ENCODE results near the gene SLC2A9.
A peak's percentile ranks its signal among the peaks of the same experiment; 100 is the strongest.

SLC2A9 gene

DNA sequence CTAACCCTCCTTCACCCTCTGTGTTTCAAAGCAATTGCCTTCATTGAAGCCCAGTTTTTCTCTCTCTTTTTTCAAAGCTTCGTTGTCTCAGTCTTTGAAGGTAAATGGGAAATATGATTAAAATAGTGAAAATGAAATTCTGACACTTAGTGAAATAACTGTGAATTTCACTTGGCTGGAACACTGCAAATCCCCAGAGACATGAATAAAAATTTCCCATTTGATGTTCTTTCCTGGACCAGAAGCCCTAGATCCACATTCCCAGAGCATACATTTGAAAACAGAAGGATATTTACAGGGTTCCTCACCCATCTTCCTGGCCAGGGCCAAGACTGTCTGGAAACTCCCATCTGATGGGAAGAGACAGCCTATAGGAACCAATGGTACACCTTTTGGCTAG is 45.0 kb downstream of the SLC2A9 start:
- Histone ChIP-seq H3K27me3 (ENCODE audit: insufficient read depth, low read length) (no peaks in the 10 kb centered on the region), H2BK5ac (ENCODE audit: low read depth, low read length, poor library complexity) (no peak overlapping the region), H3K27ac (ENCODE audit: low read depth, low read length) (no peak overlapping the region), H2AFZ (ENCODE audit: insufficient read depth, low read length, poor library complexity) (no peak overlapping the region), H3K79me1 (ENCODE audit: low read length) (no peaks in the 10 kb centered on the region), H3K4ac (ENCODE audit: low read depth, low read length) (no peak overlapping the region), H2BK120ac (ENCODE audit: insufficient read depth, low read length, poor library complexity) (no peak overlapping the region), H2BK12ac (ENCODE audit: low read length) (no peak overlapping the region), H3K18ac (ENCODE audit: low read length) (no peak overlapping the region), H3K4me1 (ENCODE audit: control insufficient read depth in 1 of 2, insufficient read depth in 2 of 2, low read length in 2 of 2) (peaks cover 0 to 2% of the 10 kb centered on the region in 2 experiments), H3K79me2 (ENCODE audit: control insufficient read depth, insufficient read depth, low read length, poor library complexity) (no peaks in the 10 kb centered on the region), H3K4me3 (ENCODE audit: low read depth, low read length) (no peak overlapping the region), H3K23ac (ENCODE audit: low read length) (no peak overlapping the region), H3K9ac (ENCODE audit: low read length) (no peak overlapping the region), H4K8ac (ENCODE audit: low read depth, low read length) (no peak overlapping the region), H2AK5ac (ENCODE audit: low read length) (no peak overlapping the region), H4K91ac (ENCODE audit: low read depth, low read length) (no peak overlapping the region), H3K4me2 (ENCODE audit: low read length) (no peak overlapping the region), H3K9me3 (ENCODE audit: insufficient read depth, low read depth, low read length) (no peaks in the 10 kb centered on the region), H3K36me3 (ENCODE audit: control insufficient read depth in 1 of 2, insufficient read depth in 2 of 2, low read length in 2 of 2) (no peaks in the 10 kb centered on the region), H4K12ac (ENCODE audit: low read depth, low read length) (no peak overlapping the region), H3K14ac (ENCODE audit: low read length) (no peak overlapping the region)
- no peak for DNase-seq
- WGBS (ENCODE audit: extremely low coverage, insufficient coverage, insufficient read length): no CpG with 5 or more reads among the region's 1 CpG

DNA sequence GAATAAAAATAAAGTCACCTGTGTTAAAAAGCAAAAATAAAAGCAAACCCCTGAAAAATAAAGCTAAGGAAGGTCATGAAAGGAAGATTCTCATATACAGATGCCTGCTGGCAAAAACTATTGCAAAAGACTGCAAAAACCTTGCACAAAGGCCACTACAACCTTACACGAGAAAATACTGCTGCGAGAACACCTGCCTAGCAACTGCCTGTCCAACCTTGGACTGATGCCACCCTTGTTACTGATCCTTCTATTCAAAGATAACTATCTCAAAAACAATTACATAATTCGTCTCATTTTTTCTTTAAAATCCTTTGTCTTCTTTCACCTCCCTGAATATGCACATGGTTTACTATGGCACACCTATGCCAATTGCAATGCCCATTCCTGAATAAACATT is 49.6 kb downstream of the SLC2A9 start:
- Histone ChIP-seq H3K4me1 (ENCODE audit: control insufficient read depth in 1 of 2, insufficient read depth in 2 of 2, low read length in 2 of 2) (peaks cover 6 to 7% of the 10 kb centered on the region in 2 experiments), H2BK5ac (ENCODE audit: low read depth, low read length, poor library complexity) (no peak overlapping the region), H3K9me3 (ENCODE audit: insufficient read depth, low read depth, low read length) (peaks cover 4% of the 10 kb centered on the region), H3K27ac (ENCODE audit: low read depth, low read length) (peak overlapping the region; percentile 8), H3K27me3 (ENCODE audit: insufficient read depth, low read length) (no peaks in the 10 kb centered on the region), H3K36me3 (ENCODE audit: control insufficient read depth in 1 of 2, insufficient read depth in 2 of 2, low read length in 2 of 2) (no peaks in the 10 kb centered on the region), H3K18ac (ENCODE audit: low read length) (no peak overlapping the region), H3K4me3 (ENCODE audit: low read depth, low read length) (no peak overlapping the region), H2BK12ac (ENCODE audit: low read length) (no peak overlapping the region), H4K12ac (ENCODE audit: low read depth, low read length) (no peak overlapping the region), H3K79me2 (ENCODE audit: control insufficient read depth, insufficient read depth, low read length, poor library complexity) (peaks cover 1% of the 10 kb centered on the region), H4K8ac (ENCODE audit: low read depth, low read length) (no peak overlapping the region), H2BK120ac (ENCODE audit: insufficient read depth, low read length, poor library complexity) (no peak overlapping the region), H4K91ac (ENCODE audit: low read depth, low read length) (peak overlapping the region; percentile 28), H2AK5ac (ENCODE audit: low read length) (no peak overlapping the region), H2AFZ (ENCODE audit: insufficient read depth, low read length, poor library complexity) (no peak overlapping the region), H3K79me1 (ENCODE audit: low read length) (peaks cover 6% of the 10 kb centered on the region), H3K23ac (ENCODE audit: low read length) (no peak overlapping the region), H3K14ac (ENCODE audit: low read length) (no peak overlapping the region), H3K9ac (ENCODE audit: low read length) (no peak overlapping the region), H3K4me2 (ENCODE audit: low read length) (no peak overlapping the region), H3K4ac (ENCODE audit: low read depth, low read length) (no peak overlapping the region)
- 100% methylated on average over 1 of the region's 3 CpGs for WGBS (ENCODE audit: extremely low coverage, insufficient coverage, insufficient read length)
- peak; percentile 36 to 71 for DNase-seq

DNA sequence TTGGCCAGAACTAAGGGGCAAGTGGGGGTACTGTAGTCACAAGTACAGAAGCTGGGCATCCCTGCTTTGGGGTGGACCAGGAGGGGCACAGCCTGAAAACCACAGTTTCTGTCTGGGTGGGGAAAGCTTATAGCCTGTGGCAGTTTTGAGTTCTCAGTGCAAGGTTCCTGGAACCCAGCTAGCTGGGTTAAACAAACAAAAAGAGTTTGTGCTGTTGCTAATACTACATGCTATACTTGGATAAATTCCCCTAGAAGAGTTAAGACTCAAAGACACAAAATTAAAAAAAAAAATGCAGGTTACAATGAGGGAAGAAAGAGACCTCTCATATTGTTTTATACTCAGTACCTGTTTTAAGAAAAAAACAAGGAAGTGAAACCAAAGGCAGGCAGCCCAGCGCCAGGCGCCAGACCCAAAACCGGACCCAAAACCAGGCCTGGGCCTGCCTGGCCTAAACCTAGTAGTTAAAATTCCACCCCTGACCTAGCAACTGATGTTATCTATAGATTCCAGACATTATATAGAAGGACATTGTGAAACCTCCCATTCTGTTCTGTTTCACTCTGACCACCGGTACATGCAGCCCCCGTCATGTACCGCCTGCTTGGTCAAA is 50.8 kb downstream of the SLC2A9 start:
- H3K27me3 ChIP-seq (ENCODE audit: insufficient read depth, low read length): no peaks in the 10 kb centered on the region
- peak overlapping the region; percentile 81 for H2BK5ac ChIP-seq (ENCODE audit: low read depth, low read length, poor library complexity)
- peak; percentile 71 to 76 for DNase-seq
- peak overlapping the region; percentile 98 for H3K18ac ChIP-seq (ENCODE audit: low read length)
- no peaks in the 10 kb centered on the region for H3K36me3 ChIP-seq (ENCODE audit: control insufficient read depth in 1 of 2, insufficient read depth in 2 of 2, low read length in 2 of 2)
- peak overlapping the region; percentile 99 for H4K91ac ChIP-seq (ENCODE audit: low read depth, low read length)
- H3K79me1 ChIP-seq (ENCODE audit: low read length): peaks cover 6% of the 10 kb centered on the region
- no peak overlapping the region for H3K4me3 ChIP-seq (ENCODE audit: low read depth, low read length)
- H3K4me2 ChIP-seq (ENCODE audit: low read length): no peak overlapping the region
- peaks cover 1% of the 10 kb centered on the region for H3K79me2 ChIP-seq (ENCODE audit: control insufficient read depth, insufficient read depth, low read length, poor library complexity)
- H3K4ac ChIP-seq (ENCODE audit: low read depth, low read length): peak overlapping the region; percentile 81
- peak overlapping the region; percentile 89 for H4K8ac ChIP-seq (ENCODE audit: low read depth, low read length)
- H4K12ac ChIP-seq (ENCODE audit: low read depth, low read length): no peak overlapping the region
- peak overlapping the region; percentile 99 for H2BK12ac ChIP-seq (ENCODE audit: low read length)
- no peak overlapping the region for H3K23ac ChIP-seq (ENCODE audit: low read length)
- H2AFZ ChIP-seq (ENCODE audit: insufficient read depth, low read length, poor library complexity): no peak overlapping the region
- no peak overlapping the region for H3K9ac ChIP-seq (ENCODE audit: low read length)
- peak overlapping the region; percentile 89 for H2BK120ac ChIP-seq (ENCODE audit: insufficient read depth, low read length, poor library complexity)
- peak overlapping the region; percentile 91 for H2AK5ac ChIP-seq (ENCODE audit: low read length)
- WGBS (ENCODE audit: extremely low coverage, insufficient coverage, insufficient read length): no CpG with 5 or more reads among the region's 6 CpGs
- peaks cover 6 to 7% of the 10 kb centered on the region in 2 experiments for H3K4me1 ChIP-seq (ENCODE audit: control insufficient read depth in 1 of 2, insufficient read depth in 2 of 2, low read length in 2 of 2)
- peak overlapping the region; percentile 84 for H3K27ac ChIP-seq (ENCODE audit: low read depth, low read length)
- H3K14ac ChIP-seq (ENCODE audit: low read length): peak overlapping the region; percentile 50
- peaks cover 4% of the 10 kb centered on the region for H3K9me3 ChIP-seq (ENCODE audit: insufficient read depth, low read depth, low read length)

DNA sequence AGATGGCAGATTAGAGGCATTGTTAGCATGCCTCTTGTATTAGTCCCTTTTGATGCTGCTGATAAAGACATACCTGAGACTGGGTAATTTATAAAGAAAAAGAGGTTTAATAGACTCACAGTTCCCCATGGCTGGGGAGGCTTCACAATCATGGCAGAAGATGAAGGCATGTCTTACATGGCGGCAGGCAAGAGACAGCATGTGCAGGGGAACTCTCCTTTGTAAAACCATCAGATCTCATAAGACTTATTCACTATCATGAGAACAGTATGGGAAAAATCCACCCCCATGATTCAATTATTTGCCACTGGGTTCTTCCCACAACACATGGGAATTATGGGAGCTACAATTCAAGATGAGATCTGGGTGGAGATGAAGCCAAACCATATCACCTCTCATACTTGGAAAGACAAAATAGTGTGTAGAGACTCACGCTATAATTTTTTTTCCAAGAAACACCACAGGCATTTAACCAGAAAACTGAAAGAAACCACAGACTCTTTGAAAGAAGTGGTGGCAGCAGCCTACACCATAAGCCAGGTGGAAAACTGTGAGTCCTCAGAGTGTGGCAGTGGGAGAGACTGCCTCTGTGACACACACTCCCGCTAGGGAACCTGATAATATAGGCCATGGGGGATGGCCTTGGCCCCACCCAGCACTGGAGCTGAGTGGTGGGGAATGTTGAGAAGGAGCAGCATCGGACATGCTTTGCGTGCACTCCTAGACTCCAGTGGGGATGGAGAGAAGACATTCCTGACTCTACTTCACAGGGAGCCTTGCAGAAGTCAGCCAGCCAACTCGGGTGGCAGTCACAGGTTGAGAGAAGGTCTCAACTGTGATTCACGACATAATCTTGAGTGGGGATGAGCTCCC is 51.5 kb downstream of the SLC2A9 start:
- H3K9ac ChIP-seq (ENCODE audit: low read length): no peak overlapping the region
- peak overlapping the region; percentile 89 for H2BK120ac ChIP-seq (ENCODE audit: insufficient read depth, low read length, poor library complexity)
- no peak overlapping the region for H4K12ac ChIP-seq (ENCODE audit: low read depth, low read length)
- peaks cover 1% of the 10 kb centered on the region for H3K79me2 ChIP-seq (ENCODE audit: control insufficient read depth, insufficient read depth, low read length, poor library complexity)
- peak overlapping the region; percentile 81 for H2BK5ac ChIP-seq (ENCODE audit: low read depth, low read length, poor library complexity)
- peaks cover 4% of the 10 kb centered on the region for H3K9me3 ChIP-seq (ENCODE audit: insufficient read depth, low read depth, low read length)
- no CpG with 5 or more reads among the region's 7 CpGs for WGBS (ENCODE audit: extremely low coverage, insufficient coverage, insufficient read length)
- peaks cover 6 to 7% of the 10 kb centered on the region in 2 experiments for H3K4me1 ChIP-seq (ENCODE audit: control insufficient read depth in 1 of 2, insufficient read depth in 2 of 2, low read length in 2 of 2)
- H3K27ac ChIP-seq (ENCODE audit: low read depth, low read length): peak overlapping the region; percentile 84
- peak overlapping the region; percentile 98 for H3K18ac ChIP-seq (ENCODE audit: low read length)
- H2BK12ac ChIP-seq (ENCODE audit: low read length): peak overlapping the region; percentile 99
- no peak overlapping the region for H3K23ac ChIP-seq (ENCODE audit: low read length)
- H3K79me1 ChIP-seq (ENCODE audit: low read length): peaks cover 6% of the 10 kb centered on the region
- H3K27me3 ChIP-seq (ENCODE audit: insufficient read depth, low read length): no peaks in the 10 kb centered on the region
- DNase-seq: peak; percentile 55 to 79
- no peak overlapping the region for H2AFZ ChIP-seq (ENCODE audit: insufficient read depth, low read length, poor library complexity)
- H3K4me3 ChIP-seq (ENCODE audit: low read depth, low read length): no peak overlapping the region
- H3K36me3 ChIP-seq (ENCODE audit: control insufficient read depth in 1 of 2, insufficient read depth in 2 of 2, low read length in 2 of 2): no peaks in the 10 kb centered on the region
- H4K8ac ChIP-seq (ENCODE audit: low read depth, low read length): peak overlapping the region; percentile 89
- peak overlapping the region; percentile 96 for H2AK5ac ChIP-seq (ENCODE audit: low read length)
- H3K4ac ChIP-seq (ENCODE audit: low read depth, low read length): peak overlapping the region; percentile 81
- peak overlapping the region; percentile 50 for H3K14ac ChIP-seq (ENCODE audit: low read length)
- H3K4me2 ChIP-seq (ENCODE audit: low read length): no peak overlapping the region
- peak overlapping the region; percentile 99 for H4K91ac ChIP-seq (ENCODE audit: low read depth, low read length)
